Endodermal cell (in vitro differentiated cells): ENCODE data around the gene TSC2. TPM values are rescaled to one million over a fixed set of nuclear protein-coding genes. Genes with fewer than 3 reads are reported as not detected.
A peak's percentile ranks its signal among the peaks of the same experiment; 100 is the strongest.

Source experiments
- DNase-seq: peaks from one replicate; pipeline ENCODE4 v3.0.0-alpha.2; 2017
- H3K27ac ChIP-seq: 2 replicates; pipeline ENCODE4 v1.5.1; 2013; ENCODE audit warnings: mild to moderate bottlenecking, low read depth, low read length, moderate library complexity
- H3K27me3 ChIP-seq: 2 replicates; pipeline ENCODE4 v1.6.1; 2013; ENCODE audit warnings: mild to moderate bottlenecking, low read length, moderate library complexity; ENCODE audit not compliant: insufficient read depth, control insufficient read depth, poor library complexity, severe bottlenecking
- H3K36me3 ChIP-seq: 2 replicates; pipeline ENCODE4 v1.7.0; 2013; ENCODE audit warnings: mild to moderate bottlenecking, low read length, moderate library complexity; ENCODE audit not compliant: control insufficient read depth, insufficient read depth
- H3K4me1 ChIP-seq: one replicate; pipeline ENCODE4 v1.7.0; 2013; ENCODE audit warnings: low read length; ENCODE audit not compliant: control insufficient read depth, insufficient read depth
- H3K4me3 ChIP-seq: 2 replicates; pipeline ENCODE4 v1.5.1; 2013; ENCODE audit warnings: mild to moderate bottlenecking, low read length, moderate library complexity
- H3K9ac ChIP-seq: 2 replicates; pipeline ENCODE4 v1.6.1; 2013; ENCODE audit warnings: mild to moderate bottlenecking, low read length, moderate library complexity; ENCODE audit not compliant: poor library complexity, severe bottlenecking; ENCODE audit errors: extremely low read depth
- H3K9me3 ChIP-seq: 2 replicates; pipeline ENCODE4 v1.6.1; 2013; ENCODE audit warnings: mild to moderate bottlenecking, low read length, moderate library complexity; ENCODE audit not compliant: control insufficient read depth
- H3K27ac Mint-ChIP-seq: 2 replicates; pipeline ENCODE4 v1.8.0; 2020; ENCODE audit warnings: mixed read lengths
- H3K27me3 Mint-ChIP-seq: 2 replicates; pipeline ENCODE4 v1.8.0; 2021; ENCODE audit warnings: mild to moderate bottlenecking, mixed read lengths; ENCODE audit not compliant: insufficient read depth
- H3K36me3 Mint-ChIP-seq: 2 replicates; pipeline ENCODE4 v1.8.0; 2020; ENCODE audit warnings: low read depth, mixed read lengths
- H3K4me1 Mint-ChIP-seq: 2 replicates; pipeline ENCODE4 v1.8.0; 2020; ENCODE audit warnings: mixed read lengths
- H3K4me3 Mint-ChIP-seq: 2 replicates; pipeline ENCODE4 v1.8.0; 2020; ENCODE audit warnings: mild to moderate bottlenecking, moderate library complexity, mixed read lengths
- H3K9me3 Mint-ChIP-seq: 2 replicates; pipeline ENCODE4 v1.8.0; 2020; ENCODE audit warnings: mild to moderate bottlenecking, mixed read lengths
- CTCF ChIP-seq: fragments of 200-600 bp; sonication (generic); conservative IDR thresholded peaks from 2 replicates; pipeline ENCODE4 v1.5.0; 2021; ENCODE audit warnings: antibody characterized with exemption, mild to moderate bottlenecking
- WGBS, 2 experiments: methylation state at CpG; one replicate each; pipeline versions ENCODE4 v1.1.5 to v1.1.7; 2013; ENCODE audit warnings: missing lambda C conversion rate in 2 of 2, mixed read lengths in 1 of 2; ENCODE audit not compliant: insufficient coverage in 1 of 2, insufficient read length in 1 of 2; 5-methylcytosine and 5-hydroxymethylcytosine counted together
- total RNA-seq, 2 donors: library from RNA; stranded (reverse); fragmentation: NEBNext Ultra II Directional in 1 of 2; extraction: Animal tissue kit (Norgen Biotek cat#: 25700) in 1 of 2; gene quantifications; 2 replicates in 1 of 2; 3 replicates in 1 of 2; pipeline ENCODE4 v1.2.1, GENCODE V29; 2021

Gene TSC2
- total RNA-seq, 2 donors from 2014 or later, result 166 to 192 TPM

DNA sequence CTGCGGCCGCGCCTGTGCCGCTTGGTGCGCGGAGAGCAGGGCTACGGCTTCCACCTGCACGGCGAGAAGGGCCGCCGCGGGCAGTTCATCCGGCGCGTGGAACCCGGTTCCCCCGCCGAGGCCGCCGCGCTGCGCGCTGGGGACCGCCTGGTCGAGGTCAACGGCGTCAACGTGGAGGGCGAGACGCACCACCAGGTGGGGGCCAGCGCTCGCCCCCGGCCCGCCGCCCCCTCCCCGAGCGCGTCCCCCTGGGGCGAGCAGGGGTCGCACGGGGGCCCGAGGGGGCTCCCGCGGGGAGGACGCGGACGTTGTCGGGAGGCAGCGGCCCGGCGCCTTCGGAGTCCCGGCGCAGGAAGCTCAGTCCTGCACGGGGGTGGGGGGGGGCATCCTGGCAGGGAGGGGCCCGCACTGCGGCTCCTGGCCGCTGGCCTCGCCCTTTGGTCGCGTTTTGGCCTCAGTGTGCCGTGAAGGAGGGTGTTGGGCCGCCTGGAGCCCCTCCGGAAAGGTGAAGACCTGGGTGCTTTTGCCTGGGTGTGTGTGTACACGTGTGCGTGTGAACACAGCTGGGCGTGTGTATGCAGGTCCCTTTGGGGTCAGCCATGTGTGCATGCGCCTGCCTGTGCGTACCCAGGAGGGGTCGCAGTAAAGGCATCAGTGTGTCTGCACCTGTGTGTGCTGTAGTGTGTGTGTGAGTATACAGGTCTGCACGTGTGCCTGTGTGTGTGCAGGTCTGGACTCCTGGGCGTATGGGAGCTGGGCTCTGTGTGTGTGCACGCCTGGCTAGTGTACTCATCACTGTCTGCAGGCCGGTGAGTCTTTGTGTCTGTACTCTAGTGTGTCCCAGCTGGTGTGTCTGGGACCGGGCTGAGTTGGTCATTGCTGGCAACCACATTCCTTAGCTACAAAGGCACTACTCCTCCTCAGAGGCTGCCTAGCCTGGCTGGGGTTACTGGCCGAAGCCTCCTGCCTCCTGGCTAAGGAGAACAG, 20.5 kb upstream of the TSC2 start:
- H3K27ac Mint-ChIP-seq, result peak overlapping the region; percentile 36
- 13 to 52% methylated on average over 7 to 76 of the region's 76 CpGs for WGBS, 2 experiments
- H3K9me3 Mint-ChIP-seq, result no peaks in the 10 kb centered on the region
- no peak overlapping the region for H3K27ac ChIP-seq
- no peak for DNase-seq
- peak overlapping the region; percentile 67 for H3K4me3 Mint-ChIP-seq
- H3K27me3 Mint-ChIP-seq, result peaks cover 36% of the 10 kb centered on the region
- peak; percentile 18 for TF ChIP-seq CTCF
- H3K4me1 ChIP-seq, result peaks cover 3% of the 10 kb centered on the region
- no peaks in the 10 kb centered on the region for H3K9me3 ChIP-seq
- H3K4me3 ChIP-seq, result peak overlapping the region; percentile 72
- no peak overlapping the region for H3K9ac ChIP-seq
- H3K27me3 ChIP-seq, result peaks cover 3% of the 10 kb centered on the region
- peaks cover 5% of the 10 kb centered on the region for H3K36me3 ChIP-seq
- peaks cover 7% of the 10 kb centered on the region for H3K4me1 Mint-ChIP-seq
- no peaks in the 10 kb centered on the region for H3K36me3 Mint-ChIP-seq

- H3K4me1 Mint-ChIP-seq, result peaks cover 4% of the 10 kb centered on the region
- Histone ChIP-seq H3K27me3 (peaks cover 3% of the 10 kb centered on the region), H3K9me3 (no peaks in the 10 kb centered on the region), H3K27ac (no peak overlapping the region), H3K36me3 (peaks cover 5% of the 10 kb centered on the region), H3K4me3 (peak overlapping the region; percentile 72), H3K4me1 (peaks cover 3% of the 10 kb centered on the region), H3K9ac (no peak overlapping the region)
- H3K9me3 Mint-ChIP-seq, result no peaks in the 10 kb centered on the region
- TF ChIP-seq CTCF, result no peak
- H3K4me3 Mint-ChIP-seq, result peak overlapping the region; percentile 67
- no peaks in the 10 kb centered on the region for H3K36me3 Mint-ChIP-seq
- 85 to 94% methylated on average over 2 to 3 of the region's 3 CpGs for WGBS, 2 experiments
- DNase-seq, result no peak
- peaks cover 29% of the 10 kb centered on the region for H3K27me3 Mint-ChIP-seq
- H3K27ac Mint-ChIP-seq, result no peak overlapping the region
Measured at GRCh38 chr16:2028146-2028545, 19.6 kb upstream of the TSC2 start.

DNA sequence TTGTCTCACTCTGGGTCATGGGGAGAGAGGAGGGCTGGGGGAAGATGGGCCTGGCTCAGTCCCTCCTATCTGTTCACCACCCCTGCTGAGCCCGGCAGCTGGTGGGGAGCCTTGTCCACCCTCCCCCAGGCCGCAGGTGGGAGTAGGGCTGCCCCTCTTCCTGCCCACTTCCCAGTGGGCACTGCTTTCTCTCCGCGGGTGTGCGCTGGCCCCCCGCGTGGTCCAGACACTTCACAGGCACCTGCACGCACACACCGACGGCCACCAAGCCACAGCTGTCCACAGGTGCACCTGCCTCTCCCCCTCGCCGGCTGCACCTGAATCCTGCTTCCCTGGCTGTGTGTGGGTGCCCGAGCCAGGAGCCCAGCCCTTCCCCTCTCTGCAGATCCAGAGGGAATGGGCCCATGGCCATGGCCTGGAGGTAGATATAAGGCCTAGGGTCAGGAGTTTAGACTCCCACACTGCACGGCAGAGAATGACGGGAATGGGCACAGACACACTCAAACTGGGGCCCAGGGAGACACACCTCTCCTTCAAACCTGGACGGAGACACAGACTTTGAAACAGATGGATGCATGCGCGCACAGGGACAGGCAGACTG, 19.1 kb upstream of the TSC2 start:
- Histone ChIP-seq H3K9ac (no peak overlapping the region), H3K27me3 (peaks cover 3% of the 10 kb centered on the region), H3K9me3 (no peaks in the 10 kb centered on the region), H3K4me1 (peaks cover 3% of the 10 kb centered on the region), H3K27ac (no peak overlapping the region), H3K4me3 (no peak overlapping the region), H3K36me3 (peaks cover 5% of the 10 kb centered on the region)
- 89 to 95% methylated on average over 12 to 18 of the region's 18 CpGs for WGBS, 2 experiments
- H3K9me3 Mint-ChIP-seq, result no peaks in the 10 kb centered on the region
- H3K36me3 Mint-ChIP-seq, result no peaks in the 10 kb centered on the region
- no peak overlapping the region for H3K4me3 Mint-ChIP-seq
- no peak for DNase-seq
- peaks cover 4% of the 10 kb centered on the region for H3K4me1 Mint-ChIP-seq
- TF ChIP-seq CTCF, result no peak
- H3K27me3 Mint-ChIP-seq, result peaks cover 29% of the 10 kb centered on the region
- no peak overlapping the region for H3K27ac Mint-ChIP-seq
